ENCODE results near the gene MYLK.

MYLK gene

DNA sequence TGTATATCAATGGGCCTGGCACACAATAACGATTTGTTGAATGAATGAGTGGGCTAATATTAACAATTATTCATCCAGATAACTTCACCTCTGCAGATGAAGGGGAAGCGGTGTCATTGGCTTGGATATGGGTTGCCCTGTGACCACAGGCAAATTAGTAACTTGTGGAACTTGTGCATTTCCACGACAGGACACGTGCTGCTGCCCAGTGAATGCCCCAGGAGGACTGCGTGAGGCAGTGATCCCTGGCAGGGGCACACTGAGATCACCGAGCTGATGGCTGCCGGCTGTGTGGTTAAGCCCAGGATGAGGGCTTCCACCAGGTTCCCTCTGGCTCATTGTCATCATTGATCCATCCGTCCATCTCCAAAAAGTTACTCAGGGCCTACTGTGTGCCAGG, 215.2 kb downstream of the MYLK start:
- DNase-seq (ENCODE audit: low read depth) = no peak

DNA sequence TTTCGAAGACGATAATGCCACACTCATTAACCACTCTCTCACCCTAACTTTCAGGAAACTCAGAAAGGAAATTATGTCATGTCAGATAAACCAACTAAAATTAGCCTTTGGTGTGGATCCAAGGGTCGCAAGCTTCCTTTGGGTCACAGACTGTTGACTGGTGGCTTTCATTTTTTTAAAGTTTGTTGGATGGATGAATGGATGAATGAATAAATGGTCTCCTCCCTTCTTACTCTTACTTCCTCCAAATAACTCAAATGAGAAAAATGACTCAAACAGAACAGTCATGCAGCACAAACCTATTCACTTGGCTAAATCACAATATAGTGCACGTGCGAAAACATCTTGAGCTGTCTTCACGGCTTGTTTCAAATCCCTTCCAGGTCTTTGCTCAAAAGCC, 216.3 kb downstream of the MYLK start:
- DNase-seq (ENCODE audit: low read depth) = no peak

DNA sequence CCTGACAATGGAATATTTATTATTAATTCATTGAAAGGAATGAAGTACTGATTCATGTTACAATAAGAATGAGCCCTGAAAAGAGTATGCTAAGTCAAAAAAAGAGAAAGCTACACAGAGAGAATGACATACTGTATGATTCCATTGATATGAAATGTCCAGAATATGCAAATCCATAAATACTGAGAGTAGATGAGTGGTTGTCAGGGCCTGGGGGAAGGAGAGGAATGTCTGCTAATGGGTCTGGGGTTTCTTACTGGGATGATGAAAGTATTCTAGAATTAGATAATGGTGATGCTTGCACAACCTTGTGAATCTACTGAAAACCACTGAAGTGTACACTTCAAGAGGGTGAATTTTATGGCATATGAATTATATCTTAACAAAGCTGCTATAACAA, 219.4 kb downstream of the MYLK start:
- DNase-seq (ENCODE audit: low read depth) = no peak

DNA sequence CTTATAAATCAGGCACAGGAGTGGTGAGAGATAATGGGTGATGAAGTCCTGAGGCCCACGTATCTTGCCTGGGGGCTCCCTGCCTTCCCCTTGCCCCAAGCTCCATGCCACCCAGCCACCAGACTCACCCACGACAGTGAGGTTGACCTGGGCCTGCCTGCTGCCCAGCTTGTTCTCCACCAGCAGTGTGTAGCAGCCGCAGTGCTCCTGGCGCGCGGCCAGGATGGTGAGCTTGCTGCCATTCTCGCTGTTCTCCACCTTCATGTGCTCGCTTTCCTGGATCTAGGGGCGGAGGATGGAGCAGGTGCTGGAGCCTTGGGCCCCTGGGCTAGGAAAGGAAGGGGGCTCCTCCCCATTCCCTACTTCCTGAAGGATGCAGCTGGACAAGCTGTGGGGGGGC, 220.2 kb downstream of the MYLK start:
- DNase-seq (ENCODE audit: low read depth) = no peak

DNA sequence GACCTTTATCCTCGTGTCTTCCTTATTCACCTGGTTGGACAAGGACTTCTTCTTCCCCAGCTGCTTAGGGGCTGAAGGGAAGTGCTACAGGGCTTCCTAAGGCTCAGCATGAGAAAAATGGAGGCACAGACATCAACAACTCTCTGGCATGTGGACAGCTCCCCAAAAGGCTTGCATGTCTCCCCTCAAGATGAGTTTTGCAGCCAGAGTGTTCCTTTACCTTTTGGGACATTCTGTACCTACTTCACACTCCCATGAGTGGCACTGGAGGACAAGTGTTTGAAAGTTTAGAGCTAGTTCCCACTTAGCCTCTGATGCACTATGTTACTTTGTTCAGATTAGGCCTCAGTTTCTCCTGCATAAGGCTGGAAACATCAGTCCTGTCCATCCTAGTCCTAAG, 222.2 kb downstream of the MYLK start:
- no peak for DNase-seq (ENCODE audit: low read depth)

DNA sequence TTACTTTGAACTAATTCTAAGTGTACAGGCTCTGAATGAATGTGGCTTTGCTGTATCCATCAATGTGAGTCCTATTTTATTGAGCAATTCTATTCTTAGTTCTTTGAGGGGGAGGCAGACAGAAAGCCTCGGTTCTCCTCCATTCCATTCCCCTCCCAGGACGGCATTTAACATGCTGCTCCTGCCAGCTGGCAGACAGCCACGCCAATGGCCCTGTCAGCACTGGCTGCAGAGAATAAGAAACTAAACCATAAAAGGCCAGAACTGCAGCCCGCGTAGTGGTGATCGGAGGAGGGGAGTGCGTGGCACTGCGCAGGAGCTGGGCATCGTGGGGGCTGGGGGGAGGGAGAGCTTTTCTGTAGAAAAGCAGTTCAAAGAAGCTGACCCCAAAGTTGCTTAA, 223.2 kb downstream of the MYLK start:
- DNase-seq (ENCODE audit: low read depth) = peak; percentile 97

DNA sequence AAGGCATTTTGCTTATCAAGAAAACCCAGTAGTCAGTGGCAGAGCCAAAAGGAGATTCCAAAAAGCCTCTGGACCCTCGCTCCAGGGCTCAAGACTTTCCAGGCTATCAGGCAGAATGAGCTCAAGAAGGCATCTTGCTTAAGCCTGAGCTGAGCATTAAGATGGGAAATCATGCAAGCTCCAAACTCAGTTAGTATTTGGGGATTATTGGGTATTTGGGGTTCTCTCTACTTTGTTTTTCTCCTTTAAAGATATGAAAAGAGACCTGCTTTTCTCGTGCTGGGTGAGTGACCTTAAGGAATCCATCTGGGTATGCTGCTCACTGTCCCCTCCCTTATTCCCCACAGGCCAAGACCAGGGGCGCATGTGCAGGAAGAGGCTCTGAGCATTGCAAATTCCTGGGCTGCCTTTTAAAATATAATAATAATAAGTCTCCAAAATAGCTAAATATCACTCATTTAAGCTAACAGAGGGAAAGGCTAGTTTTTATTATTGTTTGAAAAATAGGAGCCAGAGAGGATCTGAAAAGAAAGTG, 223.9 kb downstream of the MYLK start:
- no peak for DNase-seq (ENCODE audit: low read depth)

DNA sequence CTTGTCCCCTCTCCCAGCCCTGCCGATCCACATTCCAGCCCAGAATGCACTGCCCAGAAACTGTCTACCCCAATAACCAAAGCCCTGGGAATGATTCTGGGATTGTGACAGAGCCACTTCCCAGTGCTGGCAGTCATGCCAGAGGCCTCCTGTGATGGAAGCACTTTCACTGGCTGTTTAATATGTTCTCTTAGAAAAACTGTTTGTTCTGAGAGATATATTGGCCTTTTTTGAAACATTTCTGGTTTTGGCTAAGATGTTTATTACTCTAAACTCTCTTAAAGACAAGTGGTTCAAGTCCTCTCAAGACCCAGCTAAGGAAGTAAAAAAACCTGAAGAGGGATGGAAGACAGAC, 225.3 kb downstream of the MYLK start:
- DNase-seq (ENCODE audit: low read depth) = no peak

DNA sequence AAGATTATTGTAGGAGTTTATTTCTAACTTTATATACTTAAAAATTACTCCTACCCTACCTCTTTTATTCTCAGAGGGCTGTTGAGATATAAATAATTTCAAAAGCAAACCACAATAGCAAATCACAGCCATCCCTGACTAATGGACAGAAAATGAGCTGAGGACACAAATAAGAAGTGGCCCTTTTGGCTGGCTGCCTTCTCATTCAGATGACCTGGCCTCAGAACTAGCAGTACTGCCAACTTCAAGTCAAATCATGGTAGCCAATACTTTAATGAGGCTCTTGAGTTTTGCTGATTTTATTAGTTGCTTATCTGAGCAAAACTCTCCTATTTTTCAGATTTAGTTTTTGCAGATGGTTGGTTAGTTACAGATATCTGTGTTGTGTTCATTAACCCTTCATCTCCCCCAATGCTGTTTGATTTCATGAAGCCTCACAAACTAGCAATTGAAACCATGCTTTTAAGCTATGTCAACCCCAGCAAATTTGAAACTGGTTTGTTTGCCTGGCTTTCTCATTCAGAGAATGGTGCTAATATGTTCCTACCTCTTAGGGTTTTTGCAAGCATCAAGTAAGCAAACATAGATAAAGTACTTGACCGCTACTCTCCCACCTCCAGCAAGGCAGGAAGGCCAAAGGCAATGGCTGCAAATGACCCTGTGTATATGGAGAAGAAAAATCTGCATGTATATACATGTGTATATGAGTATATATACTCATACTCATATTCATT, 225.8 kb downstream of the MYLK start:
- DNase-seq (ENCODE audit: low read depth) = peak; percentile 95

DNA sequence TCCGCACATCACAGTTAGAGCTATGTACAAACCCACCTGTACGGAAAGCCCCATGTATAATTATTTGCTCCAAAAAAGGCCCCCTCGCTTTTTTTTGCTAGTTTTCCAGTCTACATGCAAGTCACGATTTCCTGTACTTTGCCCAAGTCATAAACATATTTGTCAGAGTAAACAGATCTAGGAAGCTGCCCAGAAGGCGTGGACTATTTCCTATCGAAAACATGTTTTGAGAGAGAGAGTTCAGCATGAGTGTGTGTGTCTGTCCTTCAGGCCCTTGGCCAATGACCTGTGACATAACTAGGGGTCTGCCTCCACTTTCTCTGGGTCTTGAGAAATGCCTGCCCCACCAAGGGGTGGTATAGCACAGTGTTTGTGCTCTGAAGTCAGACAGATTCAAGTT, 226.6 kb downstream of the MYLK start:
- DNase-seq (ENCODE audit: low read depth) = no peak

DNA sequence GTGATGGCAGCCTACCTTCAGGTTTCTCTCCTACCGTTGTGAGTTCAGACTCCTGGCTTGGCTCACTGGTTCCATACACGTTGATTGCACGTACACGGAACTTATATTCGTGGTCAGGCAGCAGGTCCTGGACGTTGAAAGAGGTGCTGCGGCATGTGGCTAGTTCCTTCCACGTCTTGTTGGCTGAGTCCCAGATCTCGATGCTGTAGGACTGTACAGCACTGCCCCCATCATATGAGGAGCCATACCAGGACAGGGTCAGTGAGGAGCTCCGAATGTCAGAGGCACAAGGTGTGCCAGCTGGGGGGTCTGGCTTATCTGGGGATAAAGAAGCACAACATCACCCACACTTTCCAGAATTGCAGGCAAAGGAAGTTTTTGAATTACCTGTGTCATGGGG, 227.0 kb downstream of the MYLK start:
- no peak for DNase-seq (ENCODE audit: low read depth)

DNA sequence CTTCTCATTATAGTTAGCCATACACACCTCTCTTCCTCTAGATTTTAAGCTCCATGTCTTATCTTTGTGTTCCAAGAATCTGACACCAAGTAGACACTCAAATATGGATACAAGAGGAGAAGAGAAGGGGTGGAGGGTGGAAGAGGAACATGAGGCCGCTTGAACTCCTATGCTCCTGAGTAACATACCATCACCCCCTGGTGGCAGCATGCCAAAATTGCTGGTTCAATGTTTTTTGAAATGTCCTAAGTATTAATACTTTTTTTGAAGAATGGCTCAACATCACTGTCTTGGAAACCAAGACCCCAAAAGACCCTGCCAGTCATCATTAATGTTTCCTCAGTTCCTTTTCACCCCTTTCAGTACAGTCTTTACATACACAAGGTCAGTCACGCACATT, 227.4 kb downstream of the MYLK start:
- DNase-seq (ENCODE audit: low read depth) = no peak

DNA sequence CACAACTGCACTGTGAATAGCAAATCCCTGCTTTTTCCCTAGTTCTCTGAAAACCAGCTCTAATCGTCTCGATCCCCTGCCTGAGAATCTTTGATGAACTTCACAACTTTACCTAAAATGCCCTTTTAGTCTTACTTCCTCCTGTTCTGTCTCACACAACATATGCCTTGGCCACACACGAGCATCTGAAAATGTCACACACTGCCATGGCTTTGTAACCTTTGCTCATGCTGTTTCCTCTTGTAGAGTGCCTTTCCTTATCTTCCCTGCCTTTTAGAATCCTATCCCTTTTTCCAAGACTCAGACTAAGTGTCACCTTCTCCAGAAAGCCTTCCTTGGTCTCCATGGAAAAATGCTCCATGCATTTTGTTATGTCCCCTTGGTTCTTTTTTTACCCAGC, 227.9 kb downstream of the MYLK start:
- DNase-seq (ENCODE audit: low read depth) = no peak

DNA sequence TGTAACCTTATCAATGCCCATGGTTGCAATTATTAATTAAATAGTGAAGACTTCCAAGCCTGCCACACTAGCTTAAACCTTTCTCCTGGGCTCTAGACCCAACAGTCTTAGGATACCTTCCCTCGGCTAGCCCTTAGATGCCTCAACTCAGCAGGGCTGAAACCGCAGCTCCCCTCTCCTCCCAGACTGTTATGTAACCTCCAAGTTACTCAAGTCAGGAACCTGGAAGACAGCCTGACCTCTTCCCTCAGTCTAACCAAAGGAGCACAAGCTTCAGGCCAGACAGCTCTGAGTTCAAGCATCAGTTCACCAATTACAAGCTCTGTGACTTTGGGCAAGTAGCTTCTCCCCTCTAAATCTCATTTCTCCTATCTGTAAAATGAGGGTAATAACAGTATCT, 228.7 kb downstream of the MYLK start:
- no peak for DNase-seq (ENCODE audit: low read depth)

DNA sequence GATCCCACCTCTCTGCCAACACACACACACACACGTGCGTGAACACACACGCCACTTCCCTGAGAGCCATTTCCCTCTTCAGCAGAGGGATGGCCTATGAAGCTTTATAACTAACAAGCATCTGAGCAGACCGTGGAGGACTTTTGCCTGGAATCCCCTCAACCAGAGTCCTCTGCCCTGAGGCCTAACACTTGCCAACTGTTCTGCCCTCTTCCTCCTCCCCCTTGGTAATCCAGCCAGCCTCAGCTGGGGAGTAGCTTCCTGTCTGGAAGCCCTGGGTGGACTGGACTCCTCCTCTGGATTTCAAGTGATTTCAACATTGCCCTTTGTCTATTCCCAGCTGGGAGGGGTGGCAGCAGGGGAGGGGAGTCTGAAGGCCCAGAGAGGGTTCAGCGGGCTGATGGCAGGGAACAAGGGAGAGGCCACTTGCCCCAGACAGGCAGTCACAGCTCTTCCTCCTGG, 230.9 kb downstream of the MYLK start:
- DNase-seq (ENCODE audit: low read depth) = peak; percentile 76

DNA sequence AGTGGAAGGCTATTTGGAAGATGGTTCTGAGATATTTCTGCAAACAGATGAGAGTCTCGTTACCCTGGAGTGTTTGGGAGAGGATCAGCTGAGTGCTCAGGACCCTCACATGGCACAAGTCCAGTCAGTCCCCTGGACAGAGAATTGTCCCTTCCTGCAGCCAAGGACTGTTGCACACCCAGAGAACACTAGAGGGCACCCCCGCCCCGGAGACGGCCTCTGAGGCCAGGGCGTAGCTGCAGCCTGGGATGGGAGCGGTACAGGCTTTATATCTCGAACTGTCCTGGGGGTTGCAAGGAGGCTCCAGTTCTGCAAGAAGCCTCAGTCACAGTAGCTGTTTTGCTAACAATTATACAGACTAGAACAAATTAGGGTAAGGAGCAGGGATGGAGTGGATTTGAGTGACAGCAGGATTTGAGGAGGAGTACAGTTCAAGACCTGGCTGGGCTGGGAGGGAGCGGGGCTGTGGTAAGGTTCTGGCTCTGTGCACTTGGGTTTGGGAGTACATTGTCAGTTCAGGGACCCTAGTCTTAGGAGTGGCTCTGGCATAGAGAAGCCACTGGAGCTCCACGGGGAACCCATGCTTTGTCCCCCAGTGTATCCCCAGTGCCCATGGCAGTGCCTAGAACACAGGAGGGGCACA, 231.7 kb downstream of the MYLK start:
- peak; percentile 56 for DNase-seq (ENCODE audit: low read depth)

DNA sequence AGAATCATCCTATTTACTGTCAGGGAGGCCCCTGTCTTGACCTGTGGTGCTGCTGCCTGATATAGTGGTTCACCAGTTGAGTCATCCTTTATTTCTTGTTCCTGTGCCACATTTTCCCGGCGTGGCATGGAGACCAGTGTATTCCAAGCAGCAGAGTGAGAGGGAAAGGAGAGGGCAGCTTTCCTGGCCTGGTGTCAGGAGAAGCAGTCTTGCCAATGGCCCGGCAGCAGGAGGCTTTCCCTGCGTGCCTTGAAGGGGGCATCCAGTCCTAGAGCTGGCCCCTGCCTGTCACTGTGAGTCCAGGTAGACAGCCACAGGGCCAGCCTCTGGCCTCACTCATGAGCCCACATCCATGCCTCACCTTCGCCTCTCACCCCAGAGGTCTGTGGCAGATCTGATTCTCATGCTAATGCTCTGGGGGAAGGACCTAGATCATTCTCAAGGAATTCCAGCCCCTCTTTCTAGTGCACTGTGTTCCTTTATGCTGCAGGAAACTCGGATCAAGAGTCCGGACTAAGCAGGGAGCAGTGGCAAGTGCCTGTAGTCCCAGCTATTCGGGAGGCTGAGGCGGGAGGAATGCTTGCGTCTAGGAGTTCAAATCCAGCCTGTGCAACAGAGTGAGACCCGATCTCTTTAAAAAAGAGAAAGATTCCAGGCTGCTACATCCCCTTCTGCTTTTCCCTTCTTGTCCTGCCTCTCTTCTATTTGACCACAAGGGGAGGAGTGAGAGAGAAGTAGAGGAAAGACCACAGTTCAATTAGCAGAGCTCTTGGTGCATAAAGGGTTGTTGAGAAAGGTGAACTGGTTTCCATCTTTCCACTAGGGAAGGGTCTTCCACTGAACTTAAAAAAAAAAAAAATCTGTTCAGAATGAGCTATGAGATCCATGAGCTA, 232.4 kb downstream of the MYLK start:
- DNase-seq (ENCODE audit: low read depth) = no peak

DNA sequence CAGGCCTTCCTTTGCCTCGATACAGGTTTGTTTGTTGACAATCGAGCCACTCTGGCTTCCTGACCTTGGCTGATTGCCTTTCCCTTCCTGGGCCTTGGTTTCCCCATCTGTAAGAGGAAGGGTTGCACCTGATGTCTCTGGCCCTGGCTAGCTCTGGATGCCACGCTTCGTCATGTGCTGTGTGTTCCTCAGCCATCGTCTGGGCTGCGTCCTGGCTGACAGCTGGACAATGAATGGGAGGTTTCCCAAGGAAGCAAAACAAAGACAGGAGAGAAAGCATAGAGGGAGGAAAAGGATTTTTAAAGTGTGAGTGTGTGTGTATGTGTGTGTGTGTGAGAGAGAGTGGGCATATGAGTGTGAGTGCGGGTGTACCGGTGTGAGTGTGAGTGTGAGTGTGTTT, 234.0 kb downstream of the MYLK start:
- DNase-seq (ENCODE audit: low read depth) = no peak

DNA sequence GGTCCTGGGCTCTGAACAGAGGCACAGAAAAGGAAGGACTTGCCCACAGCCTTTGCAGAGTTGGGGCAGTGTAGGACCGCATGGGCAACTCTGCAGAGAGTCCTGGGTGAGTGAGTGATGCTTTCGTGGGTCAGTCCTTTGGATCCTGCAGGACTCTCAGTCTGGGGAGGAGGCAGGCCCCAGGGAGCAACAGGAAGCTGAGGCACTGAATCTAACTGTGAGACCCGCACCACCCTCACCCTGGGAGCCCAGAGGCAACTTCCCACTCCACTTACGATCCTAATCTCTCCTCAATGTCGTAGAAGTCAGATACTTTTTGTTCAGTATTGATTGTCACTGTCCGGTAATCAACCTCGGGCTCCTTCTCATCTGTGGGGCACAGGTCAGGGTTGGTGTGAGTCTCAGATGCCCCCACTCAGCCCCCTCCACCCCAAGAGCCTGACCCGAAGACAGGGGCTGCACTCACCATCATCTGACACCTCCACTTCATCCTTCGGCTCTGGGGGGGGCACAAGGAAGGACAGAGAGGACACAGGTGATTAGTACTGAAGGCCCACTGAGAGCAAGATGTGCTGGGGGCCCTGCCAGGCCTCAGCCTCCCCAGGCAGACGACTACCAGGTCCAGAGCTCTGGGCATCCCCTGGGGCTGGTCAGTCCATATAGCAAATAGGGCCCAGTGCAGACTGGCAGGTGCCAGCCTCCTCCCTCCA, 235.3 kb downstream of the MYLK start:
- no peak for DNase-seq (ENCODE audit: low read depth)

DNA sequence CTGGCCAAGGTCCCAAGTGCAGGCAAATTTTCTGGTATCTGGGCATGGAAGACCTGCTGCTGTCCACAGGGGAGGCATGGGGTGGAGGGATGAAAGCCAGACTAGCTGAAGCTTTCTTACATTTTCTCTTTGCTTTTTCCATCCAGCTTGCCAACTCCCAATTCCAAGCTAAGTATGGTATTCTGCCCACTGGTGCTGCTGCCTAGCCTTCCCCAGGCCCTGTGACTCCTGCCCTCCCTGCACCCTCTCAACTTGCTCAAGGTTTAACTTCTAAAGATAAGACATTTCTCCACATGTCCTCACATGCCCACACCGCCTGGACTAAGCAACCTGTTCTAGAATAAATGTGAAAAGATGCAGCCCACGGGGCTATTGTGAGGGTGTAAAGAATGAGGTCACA, 239.8 kb downstream of the MYLK start:
- no peak for DNase-seq (ENCODE audit: low read depth)

DNA sequence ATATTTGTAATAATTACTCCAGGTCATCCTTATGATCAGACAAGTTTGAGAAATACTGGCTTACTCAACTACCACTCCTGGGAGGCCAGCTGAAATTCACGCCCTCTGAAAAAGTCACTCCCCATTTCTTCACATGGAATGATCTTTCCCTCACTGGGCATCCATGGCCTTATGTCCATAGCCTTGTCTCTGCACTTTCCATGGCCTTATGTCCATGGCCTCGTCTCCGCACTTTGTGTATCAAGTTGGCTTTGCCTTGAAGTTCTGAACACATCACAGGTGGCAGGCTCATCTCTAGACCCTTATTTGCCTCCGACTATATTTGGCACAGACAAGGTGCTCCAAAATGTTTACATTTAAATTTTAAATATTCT, 241.2 kb downstream of the MYLK start:
- DNase-seq (ENCODE audit: low read depth) = no peak
